IMR-90 (cell line): Measurements from ENCODE around the gene HASPIN. TPM values are rescaled to one million over a fixed set of nuclear protein-coding genes. Genes with fewer than 3 reads are reported as not detected.
A peak's percentile ranks its signal among the peaks of the same experiment; 100 is the strongest.

ENCODE experiments used
- ATAC-seq: fragments of 200-7000 bp; cut with Tn5 transposase; 2 replicates; pipeline ENCODE4 v1.9.1; 2020; ENCODE audit warnings: low read depth, mild to moderate bottlenecking, moderate library complexity
- BruUV-seq: library from RNA; stranded (reverse); fragments of 400-500 nt; replicated peaks from 2 replicates; lab custom pipeline; 2021; lab: Mats Ljungman, UMichigan
- CTCF ChIA-PET: fragments of 300-600 bp; formaldehyde crosslinking; extraction: SDS; loops from one replicate; lab custom pipeline; 2021; ENCODE audit warnings: antibody characterized with exemption; lab: Yijun Ruan, JAX
- POLR2A ChIA-PET: fragments of 300-600 bp; sonication (Branson Sonifier 250); formaldehyde crosslinking; loops from one replicate; lab custom pipeline; 2022; ENCODE audit warnings: antibody characterized with exemption; ENCODE audit not compliant: unreplicated experiment; lab: Charles Lee
- DNase-seq: peaks from one replicate; pipeline ENCODE4 v3.0.0; 2013
- H2AFZ ChIP-seq: replicated peaks from 2 replicates; pipeline ENCODE3; 2013; ENCODE audit warnings: low read length, mild to moderate bottlenecking; ENCODE audit not compliant: poor library complexity
- H2AK5ac ChIP-seq: 2 replicates; pipeline ENCODE4 v1.6.1; 2013; ENCODE audit warnings: low read depth, low read length, inconsistent platforms
- H2AK9ac ChIP-seq: replicated peaks from 2 replicates; pipeline ENCODE3; 2013; ENCODE audit warnings: mild to moderate bottlenecking, low read depth, low read length, moderate library complexity; ENCODE audit not compliant: poor library complexity
- H2BK120ac ChIP-seq: 2 replicates; pipeline ENCODE4 v1.6.1; 2013; ENCODE audit warnings: low read depth, low read length, inconsistent platforms
- H2BK15ac ChIP-seq: 3 replicates; pipeline ENCODE4 v1.6.1; 2013; ENCODE audit warnings: low read depth, low read length, inconsistent platforms
- H2BK20ac ChIP-seq: 2 replicates; pipeline ENCODE4 v1.6.1; 2013; ENCODE audit warnings: low read depth, mild to moderate bottlenecking, inconsistent platforms, low read length, moderate library complexity
- H2BK5ac ChIP-seq: 2 replicates; pipeline ENCODE4 v1.6.1; 2013; ENCODE audit warnings: mild to moderate bottlenecking, low read depth, low read length, inconsistent platforms; ENCODE audit not compliant: poor library complexity, severe bottlenecking
- H3K14ac ChIP-seq: replicated peaks from 2 replicates; pipeline ENCODE4 v1.6.1; 2013; ENCODE audit warnings: low read depth, low read length, inconsistent platforms
- H3K18ac ChIP-seq: 2 replicates; pipeline ENCODE4 v1.6.1; 2013; ENCODE audit warnings: low read depth, low read length, control low read depth
- H3K23ac ChIP-seq: 2 replicates; pipeline ENCODE4 v1.6.1; 2013; ENCODE audit warnings: low read depth, low read length, inconsistent platforms
- H3K27ac ChIP-seq: 2 replicates; pipeline ENCODE4 v1.5.1; 2013; ENCODE audit warnings: mild to moderate bottlenecking, control low read depth, low read length; ENCODE audit not compliant: insufficient read depth
- H3K27me3 ChIP-seq: 2 replicates; pipeline ENCODE4 v1.6.1; 2013; ENCODE audit warnings: low read length; ENCODE audit not compliant: control insufficient read depth, insufficient read depth
- H3K36me3 ChIP-seq: 2 replicates; pipeline ENCODE4 v1.6.1; 2013; ENCODE audit warnings: low read length, mixed read lengths; ENCODE audit not compliant: control insufficient read depth, insufficient read depth
- H3K4ac ChIP-seq: 2 replicates; pipeline ENCODE4 v1.6.1; 2013; ENCODE audit warnings: low read depth, low read length, inconsistent platforms
- H3K4me1 ChIP-seq: 2 replicates; pipeline ENCODE4 v1.6.1; 2013; ENCODE audit warnings: low read length, mixed read lengths; ENCODE audit not compliant: control insufficient read depth, insufficient read depth
- H3K4me2 ChIP-seq: 2 replicates; pipeline ENCODE4 v1.6.1; 2013; ENCODE audit warnings: low read depth, mild to moderate bottlenecking, control low read depth, low read length, moderate library complexity
- H3K4me3 ChIP-seq: 2 replicates; pipeline ENCODE4 v1.5.1; 2013; ENCODE audit warnings: low read depth, mild to moderate bottlenecking, control low read depth, low read length, moderate library complexity; ENCODE audit not compliant: insufficient read depth
- H3K56ac ChIP-seq: 2 replicates; pipeline ENCODE4 v1.6.1; 2013; ENCODE audit warnings: low read length, inconsistent platforms; ENCODE audit not compliant: insufficient read depth; ENCODE audit errors: extremely low read depth
- H3K79me1 ChIP-seq, 2 experiments: 2 replicates each; pipeline ENCODE4 v1.6.1; 2013; ENCODE audit warnings: low read length in 2 of 2, inconsistent platforms in 1 of 2, low read depth in 1 of 2
- H3K9ac ChIP-seq: 2 replicates; pipeline ENCODE4 v1.6.1; 2013; ENCODE audit warnings: low read depth, low read length, control low read depth
- H3K9me1 ChIP-seq: 2 replicates; pipeline ENCODE4 v1.6.1; 2013; ENCODE audit warnings: low read length, inconsistent platforms; ENCODE audit not compliant: insufficient read depth
- H3K9me3 ChIP-seq: 2 replicates; pipeline ENCODE4 v1.6.1; 2013; ENCODE audit warnings: low read length; ENCODE audit not compliant: control insufficient read depth, insufficient read depth
- H4K20me1 ChIP-seq: 2 replicates; pipeline ENCODE4 v1.6.1; 2013; ENCODE audit warnings: low read length, inconsistent platforms; ENCODE audit not compliant: insufficient read depth
- H4K5ac ChIP-seq: 2 replicates; pipeline ENCODE4 v1.6.1; 2013; ENCODE audit warnings: mild to moderate bottlenecking, low read depth, low read length, control low read depth
- H4K8ac ChIP-seq, 2 experiments: 2 replicates each; pipeline ENCODE4 v1.6.1; 2013; ENCODE audit warnings: low read depth in 2 of 2, low read length in 2 of 2, control low read depth in 1 of 2, inconsistent platforms in 1 of 2
- H4K91ac ChIP-seq: 2 replicates; pipeline ENCODE4 v1.6.1; 2013; ENCODE audit warnings: low read depth, low read length, inconsistent platforms; ENCODE audit not compliant: insufficient read depth
- BHLHE40 ChIP-seq: fragments of 150-350 bp; IDR thresholded peaks from 2 replicates; pipeline ENCODE4 v1.6.1; 2016; ENCODE audit warnings: mild to moderate bottlenecking, low read depth, low read length
- CEBPB ChIP-seq: IDR thresholded peaks from 2 replicates; pipeline ENCODE4 v1.6.1; 2012; ENCODE audit warnings: low read depth, low read length, improper control_type of control experiment
- CHD1 ChIP-seq: IDR thresholded peaks from 2 replicates; pipeline ENCODE4 v1.6.1; 2012; ENCODE audit warnings: low read depth, low read length, improper control_type of control experiment
- FOS ChIP-seq: fragments of 150-350 bp; IDR thresholded peaks from 2 replicates; pipeline ENCODE4 v1.6.1; 2016; ENCODE audit warnings: low read depth, low read length
- MAZ ChIP-seq: IDR thresholded peaks from 2 replicates; pipeline ENCODE4 v1.6.1; 2012; ENCODE audit warnings: low read depth, mild to moderate bottlenecking, low read length, improper control_type of control experiment, moderate library complexity, borderline replicate concordance
- NFE2L2 ChIP-seq: fragments of 150-350 bp; IDR thresholded peaks from 2 replicates; pipeline ENCODE4 v1.6.1; 2016; ENCODE audit warnings: low read depth, mild to moderate bottlenecking, low read length
- WGBS, 2 experiments: methylation state at CpG; one replicate each; pipeline versions ENCODE4 v1.1.5 to v1.1.7; 2013; ENCODE audit warnings: missing lambda C conversion rate in 2 of 2; ENCODE audit not compliant: insufficient read length in 1 of 2; ENCODE audit errors: extremely low coverage in 2 of 2; 5-methylcytosine and 5-hydroxymethylcytosine counted together
- dilution Hi-C: fragments of 300-500 bp; cut with HindIII; formaldehyde crosslinking; loops from one replicate; pipeline ENCODE4 v1.14.3; 2018; ENCODE audit warnings: low sequenced_read_pairs; ENCODE audit not compliant: unreplicated experiment
- in situ Hi-C: fragments of 300-500 bp; cut with MboI; formaldehyde crosslinking; loops from 3 replicates; pipeline ENCODE4 v1.14.3; 2019; ENCODE audit warnings: low sequenced_read_pairs, inconsistent platforms, mixed read lengths
- intact Hi-C: fragments of 100-400 bp; cut with micrococcal nuclease; formaldehyde crosslinking; loops from 2 replicates; pipeline ENCODE4 v1.10.0; 2022
- polyA plus RNA-seq, 3 experiments: library from polyadenylated mRNA; depleted of rRNA; stranded (reverse); fragments of >200 nt; gene quantifications; 2 replicates each; pipeline ENCODE4 v1.2.3, GENCODE V29; 2012; ENCODE audit warnings: low replicate concordance in 1 of 3
- total RNA-seq: library from RNA; depleted of rRNA; stranded (reverse); fragments of >200 nt; gene quantifications from 2 replicates; pipeline ENCODE4 v1.2.3, GENCODE V29; 2012
- TF ChIP-seq, protein P1 (sequence below): fragments of 150-350 bp; IDR thresholded peaks from 2 replicates; pipeline ENCODE4 v1.6.1; 2017; ENCODE audit warnings: mild to moderate bottlenecking, antibody characterized with exemption, low read length, low read depth

Gene HASPIN
- total and polyA plus RNA-seq, 2 of the 4 experiments (the other 2 are of a cell fraction), result 2.2 to 4.3 TPM

DNA sequence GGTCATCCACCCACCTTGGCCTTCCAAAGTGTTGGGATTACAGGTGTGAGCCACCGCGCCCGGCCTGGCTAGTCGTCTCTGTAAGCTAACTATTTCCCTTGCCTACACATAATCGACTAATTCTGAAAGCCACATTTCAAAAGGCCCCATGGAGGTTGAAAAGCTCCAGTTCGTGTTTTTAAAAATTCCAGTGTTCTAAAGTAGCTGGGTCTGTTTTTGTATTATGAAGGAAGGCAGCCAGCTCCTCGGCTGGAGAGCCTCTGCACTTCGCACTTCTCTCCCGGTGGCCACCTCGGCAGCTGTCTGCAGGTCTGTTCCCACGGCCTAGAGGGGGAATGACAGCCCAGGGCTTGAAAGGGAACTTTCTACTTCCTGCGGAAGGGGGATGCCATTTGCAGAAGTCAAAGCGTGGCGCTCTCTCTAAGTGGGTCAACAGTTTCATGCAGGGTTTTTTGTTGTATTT lies 16.9 kb downstream of the HASPIN start (continued):
- TF ChIP-seq CHD1, result no peak
- TF ChIP-seq, protein P1, sequence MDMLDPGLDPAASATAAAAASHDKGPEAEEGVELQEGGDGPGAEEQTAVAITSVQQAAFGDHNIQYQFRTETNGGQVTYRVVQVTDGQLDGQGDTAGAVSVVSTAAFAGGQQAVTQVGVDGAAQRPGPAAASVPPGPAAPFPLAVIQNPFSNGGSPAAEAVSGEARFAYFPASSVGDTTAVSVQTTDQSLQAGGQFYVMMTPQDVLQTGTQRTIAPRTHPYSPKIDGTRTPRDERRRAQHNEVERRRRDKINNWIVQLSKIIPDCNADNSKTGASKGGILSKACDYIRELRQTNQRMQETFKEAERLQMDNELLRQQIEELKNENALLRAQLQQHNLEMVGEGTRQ, result no peak

DNA sequence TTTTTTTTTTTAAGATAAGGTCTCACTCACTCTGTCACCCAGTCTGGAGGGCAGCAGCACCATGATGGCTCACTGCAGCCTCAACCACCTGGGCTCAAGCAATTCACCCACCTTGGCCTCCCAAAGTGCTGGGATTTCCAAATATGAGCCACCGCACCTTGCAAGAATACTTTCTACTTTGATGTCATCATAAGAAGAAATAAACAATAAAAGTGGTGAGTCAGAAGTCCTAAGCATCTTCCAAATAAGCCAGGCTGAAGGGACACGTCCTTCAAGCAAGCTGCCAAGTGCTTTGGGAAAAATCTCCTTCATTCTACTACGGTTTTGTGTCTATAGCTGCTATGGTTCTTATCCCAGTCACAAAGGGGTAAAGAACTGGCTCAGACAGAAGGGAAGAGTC lies 20.3 kb downstream of the HASPIN start:
- H2AK5ac ChIP-seq, result no peak overlapping the region
- H2BK120ac ChIP-seq, result no peak overlapping the region
- H3K9me3 ChIP-seq, result no peaks in the 10 kb centered on the region
- H3K36me3 ChIP-seq, result no peaks in the 10 kb centered on the region
- H3K9ac ChIP-seq, result no peak overlapping the region
- no peaks in the 10 kb centered on the region for H3K4me1 ChIP-seq
- H3K4ac ChIP-seq, result no peak overlapping the region
- H2BK5ac ChIP-seq, result no peak overlapping the region
- no peak overlapping the region for H4K5ac ChIP-seq
- H4K8ac ChIP-seq, result no peak overlapping the region
- H3K14ac ChIP-seq, result no peak overlapping the region
- CTCF ChIA-PET, result no interaction called here
- dilution Hi-C loops (no loop called here), in situ Hi-C loops (loop anchor here (25.0 kb wide), 1 partner anchor 268 kb away; no protein-coding TSS in a partner anchor), intact Hi-C loops (no loop called here)
- H3K23ac ChIP-seq, result no peak overlapping the region
- no peak overlapping the region for H3K4me2 ChIP-seq
- POLR2A ChIA-PET, result interaction anchor here (0.6 kb wide), 1 partner anchor 37 kb away, joined by 3 read pairs; no protein-coding TSS in a partner anchor
- no CpG with 5 or more reads among the region's 3 CpGs for WGBS, 2 experiments
- peaks cover 20% of the 10 kb centered on the region for H3K27me3 ChIP-seq
- DNase-seq (peak; percentile 62), ATAC-seq (no peak)
- H2BK15ac ChIP-seq, result no peak overlapping the region
- H3K9me1 ChIP-seq, result no peaks in the 10 kb centered on the region; the same call in 1 of the 2 replicates
- BruUV-seq, result no TSS peak
- H4K20me1 ChIP-seq, result no peaks in the 10 kb centered on the region
- no peak overlapping the region for H2AK9ac ChIP-seq
- no peak overlapping the region for H3K4me3 ChIP-seq
- TF ChIP-seq FOS (peak; percentile 3; the same call in 1 of the 2 replicates), CEBPB (peak; percentile 11; the same call in 1 of the 2 replicates), MAZ (no peak), NFE2L2 (no peak), BHLHE40 (no peak)
- H3K56ac ChIP-seq, result no peak overlapping the region
- H3K18ac ChIP-seq, result no peak overlapping the region
- H2AFZ ChIP-seq, result no peak overlapping the region
- H3K79me1 ChIP-seq, result no peaks in the 10 kb centered on the region
- H3K27ac ChIP-seq, result no peak overlapping the region
- no peak overlapping the region for H2BK20ac ChIP-seq
- no peak overlapping the region for H4K91ac ChIP-seq
